ENCODE results near the gene GGT6. TPM values are rescaled to one million over a fixed set of nuclear protein-coding genes. Genes with fewer than 3 reads are reported as not detected.

Gene GGT6
- total RNA-seq, 1 experiment from 2014 or later = not detected

DNA sequence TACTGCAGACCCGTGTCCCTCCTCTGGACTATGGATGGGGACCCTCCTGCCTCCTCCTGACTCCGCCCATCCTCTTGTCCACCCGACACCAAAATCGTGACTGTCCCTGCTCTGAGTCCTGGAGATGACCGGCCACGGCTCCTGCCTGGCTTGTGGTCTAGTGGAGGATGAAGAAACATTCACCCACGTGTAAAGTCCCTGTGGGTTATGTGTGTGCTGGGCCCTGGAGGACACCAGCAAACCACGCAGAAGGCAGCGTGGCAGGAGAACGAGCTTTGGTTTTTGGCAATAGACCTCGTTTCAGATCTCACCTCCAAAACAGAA is 49.8 kb downstream of the GGT6 start:
- TF ChIP-seq, protein P1, sequence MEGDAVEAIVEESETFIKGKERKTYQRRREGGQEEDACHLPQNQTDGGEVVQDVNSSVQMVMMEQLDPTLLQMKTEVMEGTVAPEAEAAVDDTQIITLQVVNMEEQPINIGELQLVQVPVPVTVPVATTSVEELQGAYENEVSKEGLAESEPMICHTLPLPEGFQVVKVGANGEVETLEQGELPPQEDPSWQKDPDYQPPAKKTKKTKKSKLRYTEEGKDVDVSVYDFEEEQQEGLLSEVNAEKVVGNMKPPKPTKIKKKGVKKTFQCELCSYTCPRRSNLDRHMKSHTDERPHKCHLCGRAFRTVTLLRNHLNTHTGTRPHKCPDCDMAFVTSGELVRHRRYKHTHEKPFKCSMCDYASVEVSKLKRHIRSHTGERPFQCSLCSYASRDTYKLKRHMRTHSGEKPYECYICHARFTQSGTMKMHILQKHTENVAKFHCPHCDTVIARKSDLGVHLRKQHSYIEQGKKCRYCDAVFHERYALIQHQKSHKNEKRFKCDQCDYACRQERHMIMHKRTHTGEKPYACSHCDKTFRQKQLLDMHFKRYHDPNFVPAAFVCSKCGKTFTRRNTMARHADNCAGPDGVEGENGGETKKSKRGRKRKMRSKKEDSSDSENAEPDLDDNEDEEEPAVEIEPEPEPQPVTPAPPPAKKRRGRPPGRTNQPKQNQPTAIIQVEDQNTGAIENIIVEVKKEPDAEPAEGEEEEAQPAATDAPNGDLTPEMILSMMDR (conservative IDR thresholded peaks at IDR 0.05; ENCODE audit: low read depth, low read length) = no peak
- TF ChIP-seq EZH2 (IDR thresholded peaks at IDR 0.05; ENCODE audit: borderline replicate concordance, low read depth, low read length, poor library complexity, severe bottlenecking) = no peak
- intact Hi-C loops (cut with micrococcal nuclease; ENCODE audit: unreplicated experiment) = no loop called here
- no TSS peak for BruUV-seq (replicated peaks)
- H3K27me3 ChIP-seq (replicated peaks; ENCODE audit: insufficient read depth, low read depth, low read length, poor library complexity) = no peaks in the 10 kb centered on the region
- no peak overlapping the region for H3K4me3 ChIP-seq (ENCODE audit: low read depth, low read length, poor library complexity, severe bottlenecking)
- ChIA-PET POLR2A (ENCODE audit: low non-redundant PET) (no interaction called here), CTCF (no interaction called here)
- no peaks in the 10 kb centered on the region for H3K9me3 ChIP-seq (ENCODE audit: low read depth, low read length, poor library complexity, severe bottlenecking)
- H3K27ac ChIP-seq (ENCODE audit: low read depth, low read length, poor library complexity, severe bottlenecking) = no peak overlapping the region
- H3K36me3 ChIP-seq (ENCODE audit: insufficient read depth, low read length, poor library complexity, severe bottlenecking) = no peaks in the 10 kb centered on the region
- no peak for DNase-seq (ENCODE audit: low spot score)
- H3K4me1 ChIP-seq (ENCODE audit: insufficient read depth, low read length, poor library complexity, severe bottlenecking) = no peaks in the 10 kb centered on the region

GRCh38 chr17:4509923-4510617 is 50.3 kb downstream of the GGT6 start:
- no TSS peak for BruUV-seq (replicated peaks)
- DNase-seq (ENCODE audit: low spot score) = no peak
- H3K27ac ChIP-seq (ENCODE audit: low read depth, low read length, poor library complexity, severe bottlenecking) = no peak overlapping the region
- ChIA-PET POLR2A (ENCODE audit: low non-redundant PET) (interaction anchor here (0.8 kb wide), 1 partner anchor 11 kb away, joined by 3 read pairs; no protein-coding TSS in a partner anchor), CTCF (no interaction called here)
- H3K4me1 ChIP-seq (ENCODE audit: insufficient read depth, low read length, poor library complexity, severe bottlenecking) = no peaks in the 10 kb centered on the region
- H3K4me3 ChIP-seq (ENCODE audit: low read depth, low read length, poor library complexity, severe bottlenecking) = no peak overlapping the region
- no peaks in the 10 kb centered on the region for H3K27me3 ChIP-seq (replicated peaks; ENCODE audit: insufficient read depth, low read depth, low read length, poor library complexity)
- intact Hi-C loops (cut with micrococcal nuclease; ENCODE audit: unreplicated experiment) = no loop called here
- TF ChIP-seq, protein P1 (conservative IDR thresholded peaks at IDR 0.05; ENCODE audit: low read depth, low read length) = no peak
- TF ChIP-seq EZH2 (IDR thresholded peaks at IDR 0.05; ENCODE audit: borderline replicate concordance, low read depth, low read length, poor library complexity, severe bottlenecking) = no peak
- no peaks in the 10 kb centered on the region for H3K9me3 ChIP-seq (ENCODE audit: low read depth, low read length, poor library complexity, severe bottlenecking)
- H3K36me3 ChIP-seq (ENCODE audit: insufficient read depth, low read length, poor library complexity, severe bottlenecking) = no peaks in the 10 kb centered on the region

DNA sequence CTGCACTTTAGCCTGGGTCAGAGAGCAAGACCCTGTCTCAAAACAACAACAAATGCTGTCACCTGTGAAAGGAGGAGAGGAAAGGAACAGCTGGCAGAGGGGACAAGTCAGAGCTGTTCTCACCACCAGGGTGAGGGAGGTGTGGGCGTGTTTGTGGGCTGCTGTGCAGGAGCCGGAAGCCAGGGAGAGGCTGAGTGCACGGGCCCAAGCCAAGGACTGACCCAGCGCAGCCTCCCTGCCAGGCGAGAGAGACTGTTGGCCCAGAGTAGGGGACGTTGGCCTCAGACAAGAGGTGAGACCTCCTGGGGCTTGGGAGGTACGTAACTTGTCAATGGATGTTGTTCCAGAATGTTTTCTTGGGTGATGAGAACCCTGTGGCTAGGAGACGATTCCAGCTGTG is 51.0 kb downstream of the GGT6 start:
- no peaks in the 10 kb centered on the region for H3K4me1 ChIP-seq (ENCODE audit: insufficient read depth, low read length, poor library complexity, severe bottlenecking)
- no peaks in the 10 kb centered on the region for H3K9me3 ChIP-seq (ENCODE audit: low read depth, low read length, poor library complexity, severe bottlenecking)
- no peaks in the 10 kb centered on the region for H3K36me3 ChIP-seq (ENCODE audit: insufficient read depth, low read length, poor library complexity, severe bottlenecking)
- no peaks in the 10 kb centered on the region for H3K27me3 ChIP-seq (replicated peaks; ENCODE audit: insufficient read depth, low read depth, low read length, poor library complexity)
- H3K27ac ChIP-seq (ENCODE audit: low read depth, low read length, poor library complexity, severe bottlenecking) = no peak overlapping the region
- POLR2A ChIA-PET (ENCODE audit: low non-redundant PET) = interaction anchor here (0.7 to 0.8 kb wide), 2 partner anchors 10 to 550 kb away, joined by 3 read pairs; no protein-coding TSS in a partner anchor
- no peak overlapping the region for H3K4me3 ChIP-seq (ENCODE audit: low read depth, low read length, poor library complexity, severe bottlenecking)
- intact Hi-C loops (cut with micrococcal nuclease; ENCODE audit: unreplicated experiment) = no loop called here
- DNase-seq (ENCODE audit: low spot score) = no peak
- CTCF ChIA-PET = no interaction called here
- TF ChIP-seq, protein P1 (conservative IDR thresholded peaks at IDR 0.05; ENCODE audit: low read depth, low read length) = no peak
- TF ChIP-seq EZH2 (IDR thresholded peaks at IDR 0.05; ENCODE audit: borderline replicate concordance, low read depth, low read length, poor library complexity, severe bottlenecking) = no peak
- no TSS peak for BruUV-seq (replicated peaks)

All from A673 (cell line).